IMR-90 (cell line): ENCODE data around the gene ASF1A. TPM values are rescaled to one million over a fixed set of nuclear protein-coding genes. Genes with fewer than 3 reads are reported as not detected.

Experiments
- ATAC-seq: fragments of 200-7000 bp; cut with Tn5 transposase; 2 replicates; pipeline ENCODE4 v1.9.1; 2020; ENCODE audit warnings: low read depth, mild to moderate bottlenecking, moderate library complexity
- BruUV-seq: library from RNA; stranded (reverse); fragments of 400-500 nt; replicated peaks from 2 replicates; lab custom pipeline; 2021; lab: Mats Ljungman, UMichigan
- CTCF ChIA-PET: fragments of 300-600 bp; formaldehyde crosslinking; extraction: SDS; loops from one replicate; lab custom pipeline; 2021; ENCODE audit warnings: antibody characterized with exemption; lab: Yijun Ruan, JAX
- POLR2A ChIA-PET: fragments of 300-600 bp; sonication (Branson Sonifier 250); formaldehyde crosslinking; loops from one replicate; lab custom pipeline; 2022; ENCODE audit warnings: antibody characterized with exemption; ENCODE audit not compliant: unreplicated experiment; lab: Charles Lee
- DNase-seq: peaks from one replicate; pipeline ENCODE4 v3.0.0; 2013
- H2AFZ ChIP-seq: replicated peaks from 2 replicates; pipeline ENCODE3; 2013; ENCODE audit warnings: low read length, mild to moderate bottlenecking; ENCODE audit not compliant: poor library complexity
- H2AK5ac ChIP-seq: 2 replicates; pipeline ENCODE4 v1.6.1; 2013; ENCODE audit warnings: low read depth, low read length, inconsistent platforms
- H2AK9ac ChIP-seq: replicated peaks from 2 replicates; pipeline ENCODE3; 2013; ENCODE audit warnings: mild to moderate bottlenecking, low read depth, low read length, moderate library complexity; ENCODE audit not compliant: poor library complexity
- H2BK120ac ChIP-seq: 2 replicates; pipeline ENCODE4 v1.6.1; 2013; ENCODE audit warnings: low read depth, low read length, inconsistent platforms
- H2BK15ac ChIP-seq: 3 replicates; pipeline ENCODE4 v1.6.1; 2013; ENCODE audit warnings: low read depth, low read length, inconsistent platforms
- H2BK20ac ChIP-seq: 2 replicates; pipeline ENCODE4 v1.6.1; 2013; ENCODE audit warnings: low read depth, mild to moderate bottlenecking, inconsistent platforms, low read length, moderate library complexity
- H2BK5ac ChIP-seq: 2 replicates; pipeline ENCODE4 v1.6.1; 2013; ENCODE audit warnings: mild to moderate bottlenecking, low read depth, low read length, inconsistent platforms; ENCODE audit not compliant: poor library complexity, severe bottlenecking
- H3K14ac ChIP-seq: replicated peaks from 2 replicates; pipeline ENCODE4 v1.6.1; 2013; ENCODE audit warnings: low read depth, low read length, inconsistent platforms
- H3K18ac ChIP-seq: 2 replicates; pipeline ENCODE4 v1.6.1; 2013; ENCODE audit warnings: low read depth, low read length, control low read depth
- H3K23ac ChIP-seq: 2 replicates; pipeline ENCODE4 v1.6.1; 2013; ENCODE audit warnings: low read depth, low read length, inconsistent platforms
- H3K27ac ChIP-seq: 2 replicates; pipeline ENCODE4 v1.5.1; 2013; ENCODE audit warnings: mild to moderate bottlenecking, control low read depth, low read length; ENCODE audit not compliant: insufficient read depth
- H3K27me3 ChIP-seq: 2 replicates; pipeline ENCODE4 v1.6.1; 2013; ENCODE audit warnings: low read length; ENCODE audit not compliant: control insufficient read depth, insufficient read depth
- H3K36me3 ChIP-seq: 2 replicates; pipeline ENCODE4 v1.6.1; 2013; ENCODE audit warnings: low read length, mixed read lengths; ENCODE audit not compliant: control insufficient read depth, insufficient read depth
- H3K4ac ChIP-seq: 2 replicates; pipeline ENCODE4 v1.6.1; 2013; ENCODE audit warnings: low read depth, low read length, inconsistent platforms
- H3K4me1 ChIP-seq: 2 replicates; pipeline ENCODE4 v1.6.1; 2013; ENCODE audit warnings: low read length, mixed read lengths; ENCODE audit not compliant: control insufficient read depth, insufficient read depth
- H3K4me2 ChIP-seq: 2 replicates; pipeline ENCODE4 v1.6.1; 2013; ENCODE audit warnings: low read depth, mild to moderate bottlenecking, control low read depth, low read length, moderate library complexity
- H3K4me3 ChIP-seq: 2 replicates; pipeline ENCODE4 v1.5.1; 2013; ENCODE audit warnings: low read depth, mild to moderate bottlenecking, control low read depth, low read length, moderate library complexity; ENCODE audit not compliant: insufficient read depth
- H3K56ac ChIP-seq: 2 replicates; pipeline ENCODE4 v1.6.1; 2013; ENCODE audit warnings: low read length, inconsistent platforms; ENCODE audit not compliant: insufficient read depth; ENCODE audit errors: extremely low read depth
- H3K79me1 ChIP-seq, 2 experiments: 2 replicates each; pipeline ENCODE4 v1.6.1; 2013; ENCODE audit warnings: low read length in 2 of 2, inconsistent platforms in 1 of 2, low read depth in 1 of 2
- H3K9ac ChIP-seq: 2 replicates; pipeline ENCODE4 v1.6.1; 2013; ENCODE audit warnings: low read depth, low read length, control low read depth
- H3K9me1 ChIP-seq: 2 replicates; pipeline ENCODE4 v1.6.1; 2013; ENCODE audit warnings: low read length, inconsistent platforms; ENCODE audit not compliant: insufficient read depth
- H3K9me3 ChIP-seq: 2 replicates; pipeline ENCODE4 v1.6.1; 2013; ENCODE audit warnings: low read length; ENCODE audit not compliant: control insufficient read depth, insufficient read depth
- H4K20me1 ChIP-seq: 2 replicates; pipeline ENCODE4 v1.6.1; 2013; ENCODE audit warnings: low read length, inconsistent platforms; ENCODE audit not compliant: insufficient read depth
- H4K5ac ChIP-seq: 2 replicates; pipeline ENCODE4 v1.6.1; 2013; ENCODE audit warnings: mild to moderate bottlenecking, low read depth, low read length, control low read depth
- H4K8ac ChIP-seq, 2 experiments: 2 replicates each; pipeline ENCODE4 v1.6.1; 2013; ENCODE audit warnings: low read depth in 2 of 2, low read length in 2 of 2, control low read depth in 1 of 2, inconsistent platforms in 1 of 2
- H4K91ac ChIP-seq: 2 replicates; pipeline ENCODE4 v1.6.1; 2013; ENCODE audit warnings: low read depth, low read length, inconsistent platforms; ENCODE audit not compliant: insufficient read depth
- BHLHE40 ChIP-seq: fragments of 150-350 bp; IDR thresholded peaks from 2 replicates; pipeline ENCODE4 v1.6.1; 2016; ENCODE audit warnings: mild to moderate bottlenecking, low read depth, low read length
- CEBPB ChIP-seq: IDR thresholded peaks from 2 replicates; pipeline ENCODE4 v1.6.1; 2012; ENCODE audit warnings: low read depth, low read length, improper control_type of control experiment
- CHD1 ChIP-seq: IDR thresholded peaks from 2 replicates; pipeline ENCODE4 v1.6.1; 2012; ENCODE audit warnings: low read depth, low read length, improper control_type of control experiment
- FOS ChIP-seq: fragments of 150-350 bp; IDR thresholded peaks from 2 replicates; pipeline ENCODE4 v1.6.1; 2016; ENCODE audit warnings: low read depth, low read length
- MAZ ChIP-seq: IDR thresholded peaks from 2 replicates; pipeline ENCODE4 v1.6.1; 2012; ENCODE audit warnings: low read depth, mild to moderate bottlenecking, low read length, improper control_type of control experiment, moderate library complexity, borderline replicate concordance
- MXI1 ChIP-seq: IDR thresholded peaks from 2 replicates; pipeline ENCODE4 v1.6.1; 2012; ENCODE audit warnings: low read depth, mild to moderate bottlenecking, low read length, moderate library complexity, borderline replicate concordance
- NFE2L2 ChIP-seq: fragments of 150-350 bp; IDR thresholded peaks from 2 replicates; pipeline ENCODE4 v1.6.1; 2016; ENCODE audit warnings: low read depth, mild to moderate bottlenecking, low read length
- POLR2A ChIP-seq: IDR thresholded peaks from 2 replicates; pipeline ENCODE4 v1.6.1; 2012; ENCODE audit warnings: mild to moderate bottlenecking, low read depth, low read length
- RAD21 ChIP-seq: IDR thresholded peaks from 2 replicates; pipeline ENCODE4 v1.6.1; 2012; ENCODE audit warnings: low read length, improper control_type of control experiment
- RCOR1 ChIP-seq: IDR thresholded peaks from 2 replicates; pipeline ENCODE4 v1.6.1; 2012; ENCODE audit warnings: mild to moderate bottlenecking, low read length, improper control_type of control experiment; ENCODE audit not compliant: insufficient replicate concordance
- RFX5 ChIP-seq: IDR thresholded peaks from 2 replicates; pipeline ENCODE4 v1.8.0; 2012; ENCODE audit warnings: low read depth, mild to moderate bottlenecking, low read length, moderate library complexity
- SMC3 ChIP-seq: fragments of 150-350 bp; IDR thresholded peaks from 2 replicates; pipeline ENCODE4 v1.6.1; 2016; ENCODE audit warnings: low read depth, mild to moderate bottlenecking, antibody characterized with exemption, low read length, moderate library complexity
- WGBS, 2 experiments: methylation state at CpG; one replicate each; pipeline versions ENCODE4 v1.1.5 to v1.1.7; 2013; ENCODE audit warnings: missing lambda C conversion rate in 2 of 2; ENCODE audit not compliant: insufficient read length in 1 of 2; ENCODE audit errors: extremely low coverage in 2 of 2; 5-methylcytosine and 5-hydroxymethylcytosine counted together
- dilution Hi-C: fragments of 300-500 bp; cut with HindIII; formaldehyde crosslinking; loops from one replicate; pipeline ENCODE4 v1.14.3; 2018; ENCODE audit warnings: low sequenced_read_pairs; ENCODE audit not compliant: unreplicated experiment
- in situ Hi-C: fragments of 300-500 bp; cut with MboI; formaldehyde crosslinking; loops from 3 replicates; pipeline ENCODE4 v1.14.3; 2019; ENCODE audit warnings: low sequenced_read_pairs, inconsistent platforms, mixed read lengths
- intact Hi-C: fragments of 100-400 bp; cut with micrococcal nuclease; formaldehyde crosslinking; loops from 2 replicates; pipeline ENCODE4 v1.10.0; 2022
- polyA plus RNA-seq, 3 experiments: library from polyadenylated mRNA; depleted of rRNA; stranded (reverse); fragments of >200 nt; gene quantifications; 2 replicates each; pipeline ENCODE4 v1.2.3, GENCODE V29; 2012; ENCODE audit warnings: low replicate concordance in 1 of 3
- total RNA-seq: library from RNA; depleted of rRNA; stranded (reverse); fragments of >200 nt; gene quantifications from 2 replicates; pipeline ENCODE4 v1.2.3, GENCODE V29; 2012
- TF ChIP-seq, protein P1 (sequence below): fragments of 150-350 bp; IDR thresholded peaks from 2 replicates; pipeline ENCODE4 v1.6.1; 2017; ENCODE audit warnings: mild to moderate bottlenecking, antibody characterized with exemption, low read length, low read depth
- TF ChIP-seq, protein P2 (sequence below): conservative IDR thresholded peaks from 2 replicates; pipeline ENCODE4 v1.5.1; 2012; ENCODE audit warnings: mild to moderate bottlenecking, low read depth, low read length, improper control_type of control experiment
- TF ChIP-seq, protein P3 (sequence below): fragments of 150-350 bp; IDR thresholded peaks from 2 replicates; pipeline ENCODE4 v1.6.1; 2016; ENCODE audit warnings: low read depth, mild to moderate bottlenecking, low read length, moderate library complexity, borderline replicate concordance

ASF1A gene
- total and polyA plus RNA-seq, 2 of the 4 experiments (the other 2 are of a cell fraction): 10.1 to 11.1 TPM

DNA sequence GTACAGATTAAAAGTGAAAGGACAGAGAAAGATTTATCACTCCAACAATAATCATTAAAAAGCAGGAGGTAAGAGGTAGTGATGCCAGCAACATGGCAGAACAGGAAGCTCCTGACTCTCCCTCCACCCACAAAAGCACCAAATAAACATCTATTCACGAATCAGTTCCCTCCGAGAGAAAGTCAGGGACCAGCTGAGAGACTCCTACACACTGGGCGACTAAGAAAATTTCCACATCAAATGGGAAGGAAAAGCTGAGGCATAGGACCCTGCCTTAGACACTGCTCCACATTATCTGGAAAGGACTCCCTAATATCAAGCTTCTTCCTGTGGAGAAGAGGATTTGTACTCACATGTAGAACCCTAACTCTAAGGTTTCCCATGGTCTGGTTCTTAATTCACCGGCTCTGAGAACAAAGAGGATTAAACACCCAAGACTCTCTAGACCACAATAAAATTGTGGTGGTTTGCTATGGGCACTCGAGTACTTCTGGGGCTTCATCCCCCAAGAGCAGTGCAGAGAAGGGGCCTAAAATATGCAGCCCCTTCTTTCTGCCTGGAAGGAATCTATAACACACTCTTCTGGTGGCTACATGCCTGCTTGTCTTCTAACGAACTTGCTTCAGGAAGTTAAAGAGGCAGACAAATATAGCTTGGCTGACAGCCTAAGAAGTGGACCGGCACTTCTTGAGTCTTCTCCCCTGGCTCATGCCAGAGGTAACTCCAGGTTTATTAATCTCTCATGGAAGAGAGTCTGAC lies 29.4 kb upstream of the ASF1A start:
- H2AK5ac ChIP-seq: no peak overlapping the region
- H2AFZ ChIP-seq: no peak overlapping the region
- no peak overlapping the region for H2BK15ac ChIP-seq
- BruUV-seq: no TSS peak
- ChIA-PET POLR2A (no interaction called here), CTCF (interaction anchor here (0.6 kb wide), 1 partner anchor 37 kb away, joined by 3 read pairs; no protein-coding TSS in a partner anchor)
- H3K56ac ChIP-seq: no peak overlapping the region
- dilution Hi-C loops (no loop called here), intact Hi-C loops (no loop called here), in situ Hi-C loops (no loop called here)
- DNase-seq: no peak
- H3K9ac ChIP-seq: no peak overlapping the region
- no peaks in the 10 kb centered on the region for H4K20me1 ChIP-seq
- H3K4me1 ChIP-seq: no peaks in the 10 kb centered on the region
- WGBS, 2 experiments: no CpG with 5 or more reads among the region's 7 CpGs
- no peaks in the 10 kb centered on the region for H3K36me3 ChIP-seq
- H3K4ac ChIP-seq: no peak overlapping the region
- H3K27me3 ChIP-seq: no peaks in the 10 kb centered on the region
- H3K23ac ChIP-seq: 0 out of 2 replicates have a peak overlapping the region, but pooled peaks have one; percentile 23
- no peak overlapping the region for H3K4me3 ChIP-seq
- ATAC-seq: peak; percentile 54
- H3K4me2 ChIP-seq: 0 out of 2 replicates have a peak overlapping the region, but pooled peaks have one; percentile 6
- no peaks in the 10 kb centered on the region for H3K9me3 ChIP-seq
- peaks cover 8% of the 10 kb centered on the region; the same call in 1 of the 2 replicates for H3K9me1 ChIP-seq
- no peak overlapping the region for H4K5ac ChIP-seq
- no peak overlapping the region for H3K18ac ChIP-seq
- no peak overlapping the region for H2BK120ac ChIP-seq
- H2BK20ac ChIP-seq: no peak overlapping the region
- H3K14ac ChIP-seq: 0 out of 2 replicates have a peak overlapping the region, but pooled peaks have one; percentile 14
- H2AK9ac ChIP-seq: no peak overlapping the region
- no peak overlapping the region for H4K8ac ChIP-seq
- H2BK5ac ChIP-seq: no peak overlapping the region
- no peak overlapping the region for H3K27ac ChIP-seq
- peaks cover 16 to 17% of the 10 kb centered on the region in 2 experiments; a peak in 3 of 4 replicates for H3K79me1 ChIP-seq
- H4K91ac ChIP-seq: no peak overlapping the region
- TF ChIP-seq RFX5 (no peak), CEBPB (no peak), POLR2A (no peak), CHD1 (no peak), MXI1 (no peak), NFE2L2 (no peak), BHLHE40 (no peak), FOS (no peak), SMC3 (no peak), RCOR1 (no peak), RAD21 (no peak), MAZ (no peak)
- TF ChIP-seq, protein P1, sequence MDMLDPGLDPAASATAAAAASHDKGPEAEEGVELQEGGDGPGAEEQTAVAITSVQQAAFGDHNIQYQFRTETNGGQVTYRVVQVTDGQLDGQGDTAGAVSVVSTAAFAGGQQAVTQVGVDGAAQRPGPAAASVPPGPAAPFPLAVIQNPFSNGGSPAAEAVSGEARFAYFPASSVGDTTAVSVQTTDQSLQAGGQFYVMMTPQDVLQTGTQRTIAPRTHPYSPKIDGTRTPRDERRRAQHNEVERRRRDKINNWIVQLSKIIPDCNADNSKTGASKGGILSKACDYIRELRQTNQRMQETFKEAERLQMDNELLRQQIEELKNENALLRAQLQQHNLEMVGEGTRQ: no peak
- TF ChIP-seq, protein P2, sequence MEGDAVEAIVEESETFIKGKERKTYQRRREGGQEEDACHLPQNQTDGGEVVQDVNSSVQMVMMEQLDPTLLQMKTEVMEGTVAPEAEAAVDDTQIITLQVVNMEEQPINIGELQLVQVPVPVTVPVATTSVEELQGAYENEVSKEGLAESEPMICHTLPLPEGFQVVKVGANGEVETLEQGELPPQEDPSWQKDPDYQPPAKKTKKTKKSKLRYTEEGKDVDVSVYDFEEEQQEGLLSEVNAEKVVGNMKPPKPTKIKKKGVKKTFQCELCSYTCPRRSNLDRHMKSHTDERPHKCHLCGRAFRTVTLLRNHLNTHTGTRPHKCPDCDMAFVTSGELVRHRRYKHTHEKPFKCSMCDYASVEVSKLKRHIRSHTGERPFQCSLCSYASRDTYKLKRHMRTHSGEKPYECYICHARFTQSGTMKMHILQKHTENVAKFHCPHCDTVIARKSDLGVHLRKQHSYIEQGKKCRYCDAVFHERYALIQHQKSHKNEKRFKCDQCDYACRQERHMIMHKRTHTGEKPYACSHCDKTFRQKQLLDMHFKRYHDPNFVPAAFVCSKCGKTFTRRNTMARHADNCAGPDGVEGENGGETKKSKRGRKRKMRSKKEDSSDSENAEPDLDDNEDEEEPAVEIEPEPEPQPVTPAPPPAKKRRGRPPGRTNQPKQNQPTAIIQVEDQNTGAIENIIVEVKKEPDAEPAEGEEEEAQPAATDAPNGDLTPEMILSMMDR: no peak
- TF ChIP-seq, protein P3, sequence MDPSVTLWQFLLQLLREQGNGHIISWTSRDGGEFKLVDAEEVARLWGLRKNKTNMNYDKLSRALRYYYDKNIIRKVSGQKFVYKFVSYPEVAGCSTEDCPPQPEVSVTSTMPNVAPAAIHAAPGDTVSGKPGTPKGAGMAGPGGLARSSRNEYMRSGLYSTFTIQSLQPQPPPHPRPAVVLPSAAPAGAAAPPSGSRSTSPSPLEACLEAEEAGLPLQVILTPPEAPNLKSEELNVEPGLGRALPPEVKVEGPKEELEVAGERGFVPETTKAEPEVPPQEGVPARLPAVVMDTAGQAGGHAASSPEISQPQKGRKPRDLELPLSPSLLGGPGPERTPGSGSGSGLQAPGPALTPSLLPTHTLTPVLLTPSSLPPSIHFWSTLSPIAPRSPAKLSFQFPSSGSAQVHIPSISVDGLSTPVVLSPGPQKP: no peak
